Stimulated activated CD8-positive, alpha-beta memory T cell treated with anti-CD3 and anti-CD28 coated beads, Interleukin-7, amount 100 ng/mL, for 1 hour (primary cell): ENCODE results near the gene PPP1R14C.

ENCODE experiments used
- DNase-seq, 2 donors: peaks; one replicate each; pipeline ENCODE4 v3.0.0-alpha.2; 2020; ENCODE audit warnings: low read depth in 2 of 2

Gene PPP1R14C

GRCh38 chr6:150138638-150139037 lies 4.2 kb upstream of the PPP1R14C start:
- DNase-seq: no peak

GRCh38 chr6:150139533-150139932 lies 3.3 kb upstream of the PPP1R14C start:
- DNase-seq: no peak

- DNase-seq: no peak
These were observed 2.4 kb upstream of the PPP1R14C start for GRCh38 chr6:150140236-150140969.

GRCh38 chr6:150142097-150142669 lies 661 bp upstream of the PPP1R14C start:
- DNase-seq: no peak

- no peak for DNase-seq
These were observed 861 bp downstream of the PPP1R14C start for GRCh38 chr6:150143516-150144293.

- DNase-seq: no peak
These were observed 1.5 kb downstream of the PPP1R14C start for GRCh38 chr6:150144294-150144868.

- DNase-seq: no peak
These were observed 2.6 kb downstream of the PPP1R14C start for GRCh38 chr6:150145427-150145826.

- DNase-seq: no peak
These were observed 3.0 kb downstream of the PPP1R14C start for GRCh38 chr6:150145830-150146229.

- no peak for DNase-seq
These were observed 3.6 kb downstream of the PPP1R14C start for GRCh38 chr6:150146436-150146835.

- no peak for DNase-seq
These were observed 6.3 kb downstream of the PPP1R14C start for GRCh38 chr6:150149146-150149545.

- no peak for DNase-seq
These were observed 7.6 kb downstream of the PPP1R14C start for GRCh38 chr6:150150458-150150820.

- DNase-seq: no peak
These were observed 8.2 kb downstream of the PPP1R14C start for GRCh38 chr6:150150821-150151646.

- DNase-seq: no peak
These were observed 10.3 kb downstream of the PPP1R14C start for GRCh38 chr6:150152891-150153876.

GRCh38 chr6:150153905-150154492 lies 11.2 kb downstream of the PPP1R14C start:
- no peak for DNase-seq

GRCh38 chr6:150156460-150156859 lies 13.6 kb downstream of the PPP1R14C start:
- no peak for DNase-seq

GRCh38 chr6:150157081-150157480 lies 14.2 kb downstream of the PPP1R14C start:
- no peak for DNase-seq

- no peak for DNase-seq
These were observed 16.9 kb downstream of the PPP1R14C start for GRCh38 chr6:150159757-150160156.

- no peak for DNase-seq
These were observed 21.1 kb downstream of the PPP1R14C start for GRCh38 chr6:150163970-150164369.

- no peak for DNase-seq
These were observed 22.3 kb downstream of the PPP1R14C start for GRCh38 chr6:150165020-150165702.
